Measurements from ENCODE around the gene TRAF4.

DNA sequence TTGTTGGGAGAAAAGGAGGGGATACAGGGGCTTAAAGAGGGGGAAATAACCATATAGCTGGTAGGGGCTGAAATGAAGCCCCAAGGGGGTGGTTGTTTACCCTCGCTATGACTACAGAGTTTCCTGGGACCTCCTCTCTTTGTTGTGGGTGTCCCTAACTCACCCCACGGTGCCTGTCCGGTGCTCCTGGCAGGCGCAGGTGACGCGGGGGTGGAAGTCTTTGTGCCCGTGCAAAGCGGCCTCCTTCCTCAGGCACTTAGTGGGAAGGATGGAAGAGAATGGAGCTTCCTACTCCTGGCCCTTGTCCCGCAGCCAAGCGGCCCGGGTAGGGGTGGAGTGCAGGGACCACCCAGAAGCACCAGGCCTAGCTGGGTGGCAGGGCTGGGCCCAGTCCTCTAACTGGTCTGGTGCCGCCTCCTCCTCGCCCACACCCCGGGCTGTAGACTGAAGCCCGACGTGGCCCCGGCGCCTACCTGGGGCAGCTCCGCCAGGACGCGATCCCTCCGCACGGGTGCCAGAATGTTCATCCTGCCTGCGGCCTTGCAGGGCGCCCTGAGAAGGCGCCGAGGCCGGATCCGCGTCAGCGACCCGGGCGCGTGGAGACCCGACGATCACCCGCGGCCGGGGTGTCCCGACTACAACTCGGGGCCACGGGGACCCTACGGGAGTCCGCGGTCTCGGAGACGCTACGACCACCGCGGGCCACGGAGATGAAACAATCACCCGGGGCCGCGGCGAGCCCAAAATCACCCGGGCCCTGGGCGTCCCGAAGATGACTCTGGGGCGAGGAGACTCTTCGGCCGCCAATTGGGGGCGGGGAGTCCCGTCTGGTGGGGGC is 26.9 kb upstream of the TRAF4 start:
- no peak for TF ChIP-seq POLR2A (IDR thresholded peaks at IDR 0.05; ENCODE audit: low read depth, low read length)
- TF ChIP-seq POLR2AphosphoS5 (IDR thresholded peaks at IDR 0.05; ENCODE audit: low read depth, low read length) = no peak
- TF ChIP-seq TAF1 (IDR thresholded peaks at IDR 0.05; ENCODE audit: low read depth, low read length) = no peak
